Measurements from ENCODE around the gene AKAP4. TPM values are rescaled to one million over a fixed set of nuclear protein-coding genes. Genes with fewer than 3 reads are reported as not detected.

AKAP4 gene, protein sequence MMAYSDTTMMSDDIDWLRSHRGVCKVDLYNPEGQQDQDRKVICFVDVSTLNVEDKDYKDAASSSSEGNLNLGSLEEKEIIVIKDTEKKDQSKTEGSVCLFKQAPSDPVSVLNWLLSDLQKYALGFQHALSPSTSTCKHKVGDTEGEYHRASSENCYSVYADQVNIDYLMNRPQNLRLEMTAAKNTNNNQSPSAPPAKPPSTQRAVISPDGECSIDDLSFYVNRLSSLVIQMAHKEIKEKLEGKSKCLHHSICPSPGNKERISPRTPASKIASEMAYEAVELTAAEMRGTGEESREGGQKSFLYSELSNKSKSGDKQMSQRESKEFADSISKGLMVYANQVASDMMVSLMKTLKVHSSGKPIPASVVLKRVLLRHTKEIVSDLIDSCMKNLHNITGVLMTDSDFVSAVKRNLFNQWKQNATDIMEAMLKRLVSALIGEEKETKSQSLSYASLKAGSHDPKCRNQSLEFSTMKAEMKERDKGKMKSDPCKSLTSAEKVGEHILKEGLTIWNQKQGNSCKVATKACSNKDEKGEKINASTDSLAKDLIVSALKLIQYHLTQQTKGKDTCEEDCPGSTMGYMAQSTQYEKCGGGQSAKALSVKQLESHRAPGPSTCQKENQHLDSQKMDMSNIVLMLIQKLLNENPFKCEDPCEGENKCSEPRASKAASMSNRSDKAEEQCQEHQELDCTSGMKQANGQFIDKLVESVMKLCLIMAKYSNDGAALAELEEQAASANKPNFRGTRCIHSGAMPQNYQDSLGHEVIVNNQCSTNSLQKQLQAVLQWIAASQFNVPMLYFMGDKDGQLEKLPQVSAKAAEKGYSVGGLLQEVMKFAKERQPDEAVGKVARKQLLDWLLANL
- total RNA-seq: under 1 TPM in 2 of 4 donors, not detected in 2; 0.22 to 0.67 TPM

DNA sequence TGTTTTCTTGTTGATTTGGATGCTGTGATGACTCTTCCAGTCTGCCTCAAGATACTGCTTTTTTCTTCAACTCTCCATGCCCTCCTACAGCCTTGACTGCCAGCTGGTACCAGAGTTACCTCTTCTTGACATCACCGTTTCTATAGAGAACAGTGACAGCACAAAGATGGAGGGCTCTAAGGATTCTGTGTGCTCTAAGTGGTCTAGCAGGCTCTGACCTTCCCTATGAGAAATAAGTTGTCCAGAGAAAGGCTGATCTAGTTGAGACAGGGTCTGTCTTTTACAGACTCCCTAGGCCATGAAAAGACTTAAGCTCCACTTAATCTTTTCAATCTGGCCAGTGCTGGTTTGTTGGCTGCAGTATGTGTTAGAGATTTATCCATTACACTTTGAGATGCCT lies at the start of gene AKAP4:
Gene AKAP4 (minus strand): TSS at position 101 of the 400 bp plus-strand sequence. CDS start 118 bp downstream, outside the sequence.
- Histone ChIP-seq H3K27ac (no peak within 1 kb of the TSS), H3K27me3 (no peaks in the 10 kb centered on the region), H3K4me3 (replicated peaks in 1 of 3) (no peak within 1 kb of the TSS), H3K36me3 (no peaks in the 10 kb centered on the region), H3K9me3 (no peaks in the 10 kb centered on the region), H3K4me1 (peaks cover 0 to 6% of the 10 kb centered on the region in 2 donors)
- WGBS, 2 donors: 100% methylated on average over 1 of the region's 1 CpG
- intact Hi-C loops (cut with DNase I): no loop called here
- TF ChIP-seq POLR2A (IDR thresholded peaks at IDR 0.05): no peak
- TF ChIP-seq, protein P1, sequence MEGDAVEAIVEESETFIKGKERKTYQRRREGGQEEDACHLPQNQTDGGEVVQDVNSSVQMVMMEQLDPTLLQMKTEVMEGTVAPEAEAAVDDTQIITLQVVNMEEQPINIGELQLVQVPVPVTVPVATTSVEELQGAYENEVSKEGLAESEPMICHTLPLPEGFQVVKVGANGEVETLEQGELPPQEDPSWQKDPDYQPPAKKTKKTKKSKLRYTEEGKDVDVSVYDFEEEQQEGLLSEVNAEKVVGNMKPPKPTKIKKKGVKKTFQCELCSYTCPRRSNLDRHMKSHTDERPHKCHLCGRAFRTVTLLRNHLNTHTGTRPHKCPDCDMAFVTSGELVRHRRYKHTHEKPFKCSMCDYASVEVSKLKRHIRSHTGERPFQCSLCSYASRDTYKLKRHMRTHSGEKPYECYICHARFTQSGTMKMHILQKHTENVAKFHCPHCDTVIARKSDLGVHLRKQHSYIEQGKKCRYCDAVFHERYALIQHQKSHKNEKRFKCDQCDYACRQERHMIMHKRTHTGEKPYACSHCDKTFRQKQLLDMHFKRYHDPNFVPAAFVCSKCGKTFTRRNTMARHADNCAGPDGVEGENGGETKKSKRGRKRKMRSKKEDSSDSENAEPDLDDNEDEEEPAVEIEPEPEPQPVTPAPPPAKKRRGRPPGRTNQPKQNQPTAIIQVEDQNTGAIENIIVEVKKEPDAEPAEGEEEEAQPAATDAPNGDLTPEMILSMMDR (IDR thresholded peaks at IDR 0.05): no peak
- no peak for DNase-seq

DNA sequence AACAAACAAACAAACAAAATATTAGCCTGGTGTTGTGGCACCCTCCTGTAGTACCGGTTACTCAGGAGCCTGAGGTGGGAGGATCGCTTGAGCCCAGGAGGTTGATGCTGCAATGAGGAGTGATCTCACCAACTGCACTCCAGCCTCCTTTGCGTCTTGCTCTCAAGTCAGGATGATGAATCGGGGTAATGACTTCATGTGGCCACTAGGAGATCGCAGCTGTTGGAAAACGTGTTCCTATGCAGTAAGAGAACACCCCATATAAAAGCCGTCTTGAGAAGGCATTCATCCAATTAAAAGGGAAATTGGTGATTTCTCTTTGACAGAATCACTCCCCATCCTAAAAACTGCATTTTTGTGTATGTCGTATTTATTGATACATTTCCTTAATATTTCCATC lies 10.7 kb upstream of the AKAP4 start:
- DNase-seq: no peak
- H3K27me3 ChIP-seq: no peaks in the 10 kb centered on the region
- H3K4me3 ChIP-seq (replicated peaks in 1 of 3): no peak overlapping the region
- 66 to 76% methylated on average over 5 to 8 of the region's 8 CpGs for WGBS, 2 donors
- TF ChIP-seq, protein P1 (IDR thresholded peaks at IDR 0.05): no peak
- no peak for TF ChIP-seq POLR2A (IDR thresholded peaks at IDR 0.05)
- no peak overlapping the region for H3K27ac ChIP-seq
- no peaks in the 10 kb centered on the region for H3K9me3 ChIP-seq
- intact Hi-C loops (cut with DNase I): no loop called here
- no peaks in the 10 kb centered on the region for H3K4me1 ChIP-seq
- H3K36me3 ChIP-seq: no peaks in the 10 kb centered on the region

DNA sequence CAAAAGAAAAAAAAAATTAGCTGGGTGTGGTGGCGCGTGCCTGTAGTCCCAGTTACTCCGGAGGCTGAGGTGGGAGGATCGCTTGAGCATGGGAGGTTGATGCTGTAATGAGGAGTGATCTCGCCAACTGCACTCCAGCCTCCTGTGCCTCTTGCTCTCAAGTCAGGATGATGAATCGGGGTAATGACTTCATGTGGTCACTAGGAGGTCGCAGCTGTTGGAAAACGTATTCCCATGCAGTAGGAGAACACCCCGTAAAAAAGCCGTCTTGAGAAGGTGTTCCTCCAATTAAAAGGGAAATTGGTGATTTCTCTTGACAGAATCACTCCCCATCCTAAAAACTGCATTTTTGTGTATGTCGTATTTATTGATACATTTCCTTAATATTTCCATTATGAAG lies 5.9 kb upstream of the AKAP4 start:
- Histone ChIP-seq H3K27ac (no peak overlapping the region), H3K4me3 (replicated peaks in 1 of 3) (no peak overlapping the region), H3K9me3 (no peaks in the 10 kb centered on the region), H3K27me3 (no peaks in the 10 kb centered on the region), H3K36me3 (no peaks in the 10 kb centered on the region), H3K4me1 (peaks cover 0 to 6% of the 10 kb centered on the region in 2 donors)
- no peak for DNase-seq
- intact Hi-C loops (cut with DNase I): no loop called here
- no peak for TF ChIP-seq POLR2A (IDR thresholded peaks at IDR 0.05)
- TF ChIP-seq, protein P1 (IDR thresholded peaks at IDR 0.05): no peak
- WGBS, 2 donors: 89 to 90% methylated on average over 9 to 11 of the region's 11 CpGs

DNA sequence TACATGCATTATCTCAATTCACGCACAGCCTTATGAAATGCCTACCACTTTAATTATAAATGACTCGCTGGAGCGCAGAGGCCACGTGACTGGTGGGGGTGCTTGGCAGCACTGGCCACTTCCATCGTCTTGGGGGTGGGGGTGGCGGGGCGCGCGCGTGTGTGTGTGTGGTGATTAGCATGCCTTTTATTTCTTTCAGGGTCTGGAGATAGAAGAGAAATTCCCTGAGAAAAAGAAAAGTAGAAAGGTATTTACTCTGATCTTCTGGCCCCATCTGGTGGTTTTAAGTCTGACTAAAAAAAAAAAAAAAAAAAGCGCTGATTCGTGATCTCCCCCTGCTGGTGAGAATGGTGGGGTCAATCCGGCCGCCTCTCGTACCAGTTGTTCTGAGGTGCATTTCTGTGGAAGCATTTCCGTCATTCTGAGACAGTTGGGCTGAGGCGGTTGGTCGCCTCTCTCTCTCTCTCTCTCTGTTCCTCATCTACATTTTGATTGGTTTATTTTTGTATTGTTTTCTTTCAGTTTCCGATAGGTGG lies 3.6 kb upstream of the AKAP4 start, which contains the start of gene CCNB3:
Gene CCNB3 (plus strand): TSS at position 402 of the 536 bp plus-strand sequence. CDS start 80,399 bp downstream, outside the sequence.
- H3K9me3 ChIP-seq: no peaks in the 10 kb centered on the region
- peaks cover 0 to 6% of the 10 kb centered on the region in 2 donors for H3K4me1 ChIP-seq
- TF ChIP-seq, protein P1 (IDR thresholded peaks at IDR 0.05): peak in 5 of 6 experiments; percentile 18 to 81 (median 53)
- TF ChIP-seq POLR2A (IDR thresholded peaks at IDR 0.05): peak in 1 of 2 donors; percentile 38
- H3K27me3 ChIP-seq: no peaks in the 10 kb centered on the region
- peak; percentile 68 to 72 for DNase-seq
- 1% methylated on average over 13 to 19 of the region's 19 CpGs for WGBS, 2 donors
- intact Hi-C loops (cut with DNase I): no loop called here
- H3K4me3 ChIP-seq (replicated peaks in 1 of 3): no peak within 1 kb of the TSS
- H3K36me3 ChIP-seq: no peaks in the 10 kb centered on the region
- H3K27ac ChIP-seq: peak within 1 kb of the TSS in 1 of 3 donors; percentile 14
